Endothelial cell of umbilical vein (primary cell): Measurements from ENCODE around the gene ZNF385B.

Experiments
- POLR2A ChIP-seq: IDR thresholded peaks from 2 replicates; pipeline ENCODE4 v1.6.1; 2012; ENCODE audit warnings: low read depth, mild to moderate bottlenecking, control low read depth, low read length
- POLR2AphosphoS5 ChIP-seq: IDR thresholded peaks from 2 replicates; pipeline ENCODE4 v1.6.1; 2012; ENCODE audit warnings: low read depth, mild to moderate bottlenecking, control low read depth, low read length, moderate library complexity; ENCODE audit not compliant: insufficient read depth
- TF ChIP-seq, protein P1 (sequence below), 2 donors: IDR thresholded peaks; 1 replicate in 1 of 2; 2 replicates in 1 of 2; pipeline ENCODE4 v1.5.1; 2011; ENCODE audit warnings: low read length in 2 of 2, mild to moderate bottlenecking in 2 of 2, moderate library complexity in 2 of 2, control low read depth in 1 of 2, inconsistent platforms in 1 of 2, low read depth in 1 of 2; ENCODE audit not compliant: insufficient read depth in 1 of 2; ENCODE audit errors: extremely low read depth in 1 of 2
- TF ChIP-seq, protein P2 (sequence below): IDR thresholded peaks from 2 replicates; pipeline ENCODE4 v1.6.1; 2011; ENCODE audit not compliant: insufficient read depth, insufficient read length

DNA sequence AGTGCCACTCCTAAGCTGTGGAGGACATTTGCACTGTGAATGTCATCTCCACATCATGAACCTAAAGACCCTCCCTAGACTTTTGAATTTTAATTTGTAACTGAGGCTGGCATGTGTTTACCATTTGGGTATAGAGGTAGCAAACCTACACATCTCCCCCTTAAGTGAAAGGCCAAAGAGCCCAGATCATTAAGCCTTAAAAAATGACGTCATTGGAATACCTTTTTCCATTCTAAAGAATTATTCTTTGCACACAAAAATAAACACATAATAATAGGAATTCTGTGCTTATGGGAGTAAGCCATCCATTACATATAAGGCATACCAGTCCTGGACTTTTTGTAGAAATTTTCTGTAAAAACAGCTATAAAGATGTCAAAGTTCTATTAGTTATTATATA, 38.9 kb downstream of the ZNF385B start:
- TF ChIP-seq, protein P1, sequence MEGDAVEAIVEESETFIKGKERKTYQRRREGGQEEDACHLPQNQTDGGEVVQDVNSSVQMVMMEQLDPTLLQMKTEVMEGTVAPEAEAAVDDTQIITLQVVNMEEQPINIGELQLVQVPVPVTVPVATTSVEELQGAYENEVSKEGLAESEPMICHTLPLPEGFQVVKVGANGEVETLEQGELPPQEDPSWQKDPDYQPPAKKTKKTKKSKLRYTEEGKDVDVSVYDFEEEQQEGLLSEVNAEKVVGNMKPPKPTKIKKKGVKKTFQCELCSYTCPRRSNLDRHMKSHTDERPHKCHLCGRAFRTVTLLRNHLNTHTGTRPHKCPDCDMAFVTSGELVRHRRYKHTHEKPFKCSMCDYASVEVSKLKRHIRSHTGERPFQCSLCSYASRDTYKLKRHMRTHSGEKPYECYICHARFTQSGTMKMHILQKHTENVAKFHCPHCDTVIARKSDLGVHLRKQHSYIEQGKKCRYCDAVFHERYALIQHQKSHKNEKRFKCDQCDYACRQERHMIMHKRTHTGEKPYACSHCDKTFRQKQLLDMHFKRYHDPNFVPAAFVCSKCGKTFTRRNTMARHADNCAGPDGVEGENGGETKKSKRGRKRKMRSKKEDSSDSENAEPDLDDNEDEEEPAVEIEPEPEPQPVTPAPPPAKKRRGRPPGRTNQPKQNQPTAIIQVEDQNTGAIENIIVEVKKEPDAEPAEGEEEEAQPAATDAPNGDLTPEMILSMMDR (IDR thresholded peaks at IDR 0.05; ENCODE audit: extremely low read depth in 1 of 2, insufficient read depth in 1 of 2, low read depth in 1 of 2, low read length in 2 of 2), result no peak
- TF ChIP-seq POLR2A (no peak), POLR2AphosphoS5 (no peak)
- TF ChIP-seq, protein P2, sequence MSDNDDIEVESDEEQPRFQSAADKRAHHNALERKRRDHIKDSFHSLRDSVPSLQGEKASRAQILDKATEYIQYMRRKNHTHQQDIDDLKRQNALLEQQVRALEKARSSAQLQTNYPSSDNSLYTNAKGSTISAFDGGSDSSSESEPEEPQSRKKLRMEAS, result no peak
